ENCODE data around the gene SRA1. TPM values are rescaled to one million over a fixed set of nuclear protein-coding genes. Genes with fewer than 3 reads are reported as not detected.
A peak's percentile ranks its signal among the peaks of the same experiment; 100 is the strongest.

The SRA1 gene
- total and polyA plus RNA-seq, 4 donors, result 12.9 to 41.1 (median 19.8) TPM

- DNase-seq (ENCODE audit: low spot score), result no peak
- Histone ChIP-seq H3K4me1 (ENCODE audit: control insufficient read depth in 4 of 4, insufficient read depth in 4 of 4, low read length in 3 of 4) (peaks cover 0 to 7% (median 5%) of the 10 kb centered on the region in 4 donors), H3K27me3 (ENCODE audit: control insufficient read depth in 4 of 4, insufficient read depth in 4 of 4, low read length in 3 of 4) (no peaks in the 10 kb centered on the region), H3K36me3 (ENCODE audit: control insufficient read depth in 4 of 4, insufficient read depth in 3 of 4, low read depth in 1 of 4, low read length in 3 of 4) (peaks cover 12 to 38% (median 28%) of the 10 kb centered on the region in 4 donors), H3K27ac (ENCODE audit: low read depth in 1 of 2, low read length in 2 of 2) (no peak overlapping the region), H3K9me3 (ENCODE audit: control insufficient read depth in 4 of 4, low read length in 3 of 4) (no peaks in the 10 kb centered on the region), H3K9ac (ENCODE audit: low read depth in 1 of 2, low read length in 2 of 2) (no peak overlapping the region), H3K4me3 (ENCODE audit: low read depth in 1 of 3, low read length in 3 of 3) (no peak overlapping the region)
- TF ChIP-seq HNF4G (IDR thresholded peaks at IDR 0.05) (no peak), RXRA (IDR thresholded peaks at IDR 0.05) (peak in 1 of 2 donors; percentile 47), HNF4A (conservative IDR thresholded peaks at IDR 0.05) (peak; percentile 71 to 72), GABPA (IDR thresholded peaks at IDR 0.05 in 1 of 2, conservative IDR thresholded peaks at IDR 0.05 in 1 of 2) (peak in 1 of 2 donors; percentile 53), FOXA2 (IDR thresholded peaks at IDR 0.05) (no peak), JUND (IDR thresholded peaks at IDR 0.05) (peak in 1 of 2 donors; percentile 21), NR2F2 (IDR thresholded peaks at IDR 0.05) (peak; percentile 23)
- TF ChIP-seq, protein P1, sequence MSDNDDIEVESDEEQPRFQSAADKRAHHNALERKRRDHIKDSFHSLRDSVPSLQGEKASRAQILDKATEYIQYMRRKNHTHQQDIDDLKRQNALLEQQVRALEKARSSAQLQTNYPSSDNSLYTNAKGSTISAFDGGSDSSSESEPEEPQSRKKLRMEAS (IDR thresholded peaks at IDR 0.05), result peak; percentile 33
- WGBS, result 38% methylated on average over 2 of the region's 2 CpGs
These were observed 44.1 kb downstream of the SRA1 start for GRCh38 chr5:140513124-140513523.

DNA sequence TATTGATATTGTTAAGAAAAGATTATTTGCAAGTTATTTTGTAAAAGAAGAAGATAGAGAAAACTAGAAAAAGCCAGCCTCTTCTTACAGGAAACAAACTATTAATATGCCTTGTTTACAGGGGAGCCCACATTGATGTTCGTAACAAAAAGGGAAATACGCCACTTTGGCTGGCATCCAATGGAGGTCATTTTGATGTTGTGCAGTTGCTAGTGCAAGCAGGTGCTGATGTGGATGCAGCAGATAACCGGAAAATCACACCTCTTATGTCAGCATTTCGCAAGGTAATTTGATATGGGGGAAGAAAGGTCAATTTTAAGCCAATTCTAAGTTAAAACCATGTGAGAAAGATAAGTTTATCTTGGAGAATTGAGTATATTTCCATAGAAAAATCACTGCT, 47.4 kb downstream of the SRA1 start:
- no peak for TF ChIP-seq TAF1 (conservative IDR thresholded peaks at IDR 0.05)
- 67% methylated on average over 4 of the region's 4 CpGs for WGBS

DNA sequence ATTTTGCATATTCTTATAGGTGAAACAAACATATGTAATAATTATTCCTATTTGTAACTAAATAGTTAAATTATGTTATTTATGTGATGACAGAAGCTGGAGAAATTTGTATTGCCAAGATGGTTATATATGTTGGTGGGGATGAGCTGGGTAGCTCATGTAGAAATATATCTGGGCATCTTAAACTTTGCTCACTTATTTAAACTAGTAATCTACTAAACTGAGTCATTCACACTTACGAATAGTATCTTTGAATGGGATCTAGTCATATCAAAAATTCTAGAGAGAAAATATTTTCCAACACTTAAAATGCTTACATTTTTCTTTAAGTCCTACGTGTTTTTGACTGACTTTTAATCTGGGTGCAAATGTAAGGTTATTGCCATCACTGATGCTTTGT, 54.4 kb downstream of the SRA1 start:
- no peak overlapping the region for H3K27ac ChIP-seq (ENCODE audit: low read depth in 1 of 2, low read length in 2 of 2)
- no peak for DNase-seq (ENCODE audit: low spot score)
- H3K27me3 ChIP-seq (ENCODE audit: control insufficient read depth in 4 of 4, insufficient read depth in 4 of 4, low read length in 3 of 4), result no peaks in the 10 kb centered on the region
- peaks cover 0 to 11% (median 6%) of the 10 kb centered on the region in 4 donors for H3K4me1 ChIP-seq (ENCODE audit: control insufficient read depth in 4 of 4, insufficient read depth in 4 of 4, low read length in 3 of 4)
- H3K36me3 ChIP-seq (ENCODE audit: control insufficient read depth in 4 of 4, insufficient read depth in 3 of 4, low read depth in 1 of 4, low read length in 3 of 4), result peaks cover 5 to 27% (median 25%) of the 10 kb centered on the region in 4 donors
- H3K9ac ChIP-seq (ENCODE audit: low read depth in 1 of 2, low read length in 2 of 2), result no peak overlapping the region
- no peak overlapping the region for H3K4me3 ChIP-seq (ENCODE audit: low read depth in 1 of 3, low read length in 3 of 3)
- no peaks in the 10 kb centered on the region for H3K9me3 ChIP-seq (ENCODE audit: control insufficient read depth in 4 of 4, low read length in 3 of 4)
- 96% methylated on average over 2 of the region's 2 CpGs for WGBS
- TF ChIP-seq JUND (IDR thresholded peaks at IDR 0.05) (no peak), FOXA2 (IDR thresholded peaks at IDR 0.05) (no peak), EGR1 (IDR thresholded peaks at IDR 0.05; ENCODE audit: low read depth in 2 of 2) (no peak), HNF4A (conservative IDR thresholded peaks at IDR 0.05) (no peak)
- TF ChIP-seq, protein P2, sequence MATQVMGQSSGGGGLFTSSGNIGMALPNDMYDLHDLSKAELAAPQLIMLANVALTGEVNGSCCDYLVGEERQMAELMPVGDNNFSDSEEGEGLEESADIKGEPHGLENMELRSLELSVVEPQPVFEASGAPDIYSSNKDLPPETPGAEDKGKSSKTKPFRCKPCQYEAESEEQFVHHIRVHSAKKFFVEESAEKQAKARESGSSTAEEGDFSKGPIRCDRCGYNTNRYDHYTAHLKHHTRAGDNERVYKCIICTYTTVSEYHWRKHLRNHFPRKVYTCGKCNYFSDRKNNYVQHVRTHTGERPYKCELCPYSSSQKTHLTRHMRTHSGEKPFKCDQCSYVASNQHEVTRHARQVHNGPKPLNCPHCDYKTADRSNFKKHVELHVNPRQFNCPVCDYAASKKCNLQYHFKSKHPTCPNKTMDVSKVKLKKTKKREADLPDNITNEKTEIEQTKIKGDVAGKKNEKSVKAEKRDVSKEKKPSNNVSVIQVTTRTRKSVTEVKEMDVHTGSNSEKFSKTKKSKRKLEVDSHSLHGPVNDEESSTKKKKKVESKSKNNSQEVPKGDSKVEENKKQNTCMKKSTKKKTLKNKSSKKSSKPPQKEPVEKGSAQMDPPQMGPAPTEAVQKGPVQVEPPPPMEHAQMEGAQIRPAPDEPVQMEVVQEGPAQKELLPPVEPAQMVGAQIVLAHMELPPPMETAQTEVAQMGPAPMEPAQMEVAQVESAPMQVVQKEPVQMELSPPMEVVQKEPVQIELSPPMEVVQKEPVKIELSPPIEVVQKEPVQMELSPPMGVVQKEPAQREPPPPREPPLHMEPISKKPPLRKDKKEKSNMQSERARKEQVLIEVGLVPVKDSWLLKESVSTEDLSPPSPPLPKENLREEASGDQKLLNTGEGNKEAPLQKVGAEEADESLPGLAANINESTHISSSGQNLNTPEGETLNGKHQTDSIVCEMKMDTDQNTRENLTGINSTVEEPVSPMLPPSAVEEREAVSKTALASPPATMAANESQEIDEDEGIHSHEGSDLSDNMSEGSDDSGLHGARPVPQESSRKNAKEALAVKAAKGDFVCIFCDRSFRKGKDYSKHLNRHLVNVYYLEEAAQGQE (IDR thresholded peaks at IDR 0.05), result no peak

More for the DNA sequence above, 47.4 kb downstream of the SRA1 start:
- Histone ChIP-seq H3K27ac (ENCODE audit: low read depth in 1 of 2, low read length in 2 of 2) (no peak overlapping the region), H3K36me3 (ENCODE audit: control insufficient read depth in 4 of 4, insufficient read depth in 3 of 4, low read depth in 1 of 4, low read length in 3 of 4) (peaks cover 15 to 63% (median 50%) of the 10 kb centered on the region in 4 donors), H3K9ac (ENCODE audit: low read depth in 1 of 2, low read length in 2 of 2) (no peak overlapping the region), H3K4me3 (ENCODE audit: low read depth in 1 of 3, low read length in 3 of 3) (no peak overlapping the region), H3K4me1 (ENCODE audit: control insufficient read depth in 4 of 4, insufficient read depth in 4 of 4, low read length in 3 of 4) (peaks cover 0 to 7% (median 5%) of the 10 kb centered on the region in 4 donors), H3K9me3 (ENCODE audit: control insufficient read depth in 4 of 4, low read length in 3 of 4) (no peaks in the 10 kb centered on the region), H3K27me3 (ENCODE audit: control insufficient read depth in 4 of 4, insufficient read depth in 4 of 4, low read length in 3 of 4) (no peaks in the 10 kb centered on the region)
- no peak for DNase-seq (ENCODE audit: low spot score)

Small RNA genes lying within 50 kb of the gene (small RNA-seq; reads per million reads assigned to genes)
- 0.07 reads per million for gene RF00279
- gene RF00443, result not detected

Other genes starting within 250 kb of the SRA1 start
- gene HBEGF, start 210.9 kb downstream of the SRA1 start, total RNA-seq, result 1 to 10 TPM in 1 of 2 donors, under 1 TPM in 1; 0.65 to 1.0 TPM
- under 1 TPM; 0.60 to 0.90 TPM for gene HBEGF, start 210.9 kb downstream of the SRA1 start, polyA plus RNA-seq
- gene SLC4A9, start 197.3 kb downstream of the SRA1 start, total RNA-seq, result not detected
- gene SLC4A9, start 197.3 kb downstream of the SRA1 start, polyA plus RNA-seq, result not detected
- 100 to 1,000 TPM in 1 of 2 donors, 10 to 100 TPM in 1; 83.5 to 116 TPM for gene ANKHD1, start 155.6 kb downstream of the SRA1 start, total RNA-seq
- 10 to 100 TPM; 33.2 to 36.7 TPM for gene ANKHD1, start 155.6 kb downstream of the SRA1 start, polyA plus RNA-seq
- 1 to 10 TPM; 1.4 to 1.5 TPM for gene EIF4EBP3, start 9.8 kb downstream of the SRA1 start, total RNA-seq
- gene EIF4EBP3, start 9.8 kb downstream of the SRA1 start, polyA plus RNA-seq, result 10 to 100 TPM; 14.6 to 55.8 TPM
- 10 to 100 TPM in 1 of 2 donors, 1 to 10 TPM in 1; 4.6 to 29.1 TPM for gene APBB3, start 7.1 kb upstream of the SRA1 start, total RNA-seq
- 10 to 100 TPM; 10.1 to 40.5 TPM for gene APBB3, start 7.1 kb upstream of the SRA1 start, polyA plus RNA-seq
- 10 to 100 TPM; 17.5 to 31.5 TPM for gene SLC35A4, start 7.4 kb upstream of the SRA1 start, total RNA-seq
- 10 to 100 TPM; 21.7 to 37.0 TPM for gene SLC35A4, start 7.4 kb upstream of the SRA1 start, polyA plus RNA-seq
- gene CD14, start 75.7 kb upstream of the SRA1 start, total RNA-seq, result 100 to 1,000 TPM in 1 of 2 donors, 10 to 100 TPM in 1; 61.0 to 297 TPM
- gene CD14, start 75.7 kb upstream of the SRA1 start, polyA plus RNA-seq, result 100 to 1,000 TPM; 277 to 343 TPM
- gene TMCO6, start 82.0 kb upstream of the SRA1 start, total RNA-seq, result 10 to 100 TPM; 14.1 to 55.9 TPM
- 10 to 100 TPM; 12.6 to 23.3 TPM for gene TMCO6, start 82.0 kb upstream of the SRA1 start, polyA plus RNA-seq
- 10 to 100 TPM; 23.3 to 44.3 TPM for gene NDUFA2, start 90.2 kb upstream of the SRA1 start, total RNA-seq
- gene NDUFA2, start 90.2 kb upstream of the SRA1 start, polyA plus RNA-seq, result 100 to 1,000 TPM in 1 of 2 donors, 10 to 100 TPM in 1; 91.3 to 160 TPM
- gene IK, start 90.4 kb upstream of the SRA1 start, total RNA-seq, result 10 to 100 TPM; 42.5 to 45.7 TPM
- 10 to 100 TPM; 30.8 to 41.8 TPM for gene IK, start 90.4 kb upstream of the SRA1 start, polyA plus RNA-seq
- gene WDR55, start 107.4 kb upstream of the SRA1 start, total RNA-seq, result 10 to 100 TPM; 12.0 to 18.2 TPM
- gene WDR55, start 107.4 kb upstream of the SRA1 start, polyA plus RNA-seq, result 10 to 100 TPM in 1 of 2 donors, 1 to 10 TPM in 1; 10.0 to 11.4 TPM
- gene DND1, start 116.1 kb upstream of the SRA1 start, total RNA-seq, result under 1 TPM; 0.37 to 0.92 TPM
- under 1 TPM in 1 of 2 donors, not detected in 1; 0.29 TPM for gene DND1, start 116.1 kb upstream of the SRA1 start, polyA plus RNA-seq
- 10 to 100 TPM; 31.2 to 57.1 TPM for gene HARS1, start 133.9 kb upstream of the SRA1 start, total RNA-seq
- 10 to 100 TPM; 33.3 to 41.3 TPM for gene HARS1, start 133.9 kb upstream of the SRA1 start, polyA plus RNA-seq
- gene HARS2, start 134.0 kb upstream of the SRA1 start, total RNA-seq, result 10 to 100 TPM; 10.8 to 16.3 TPM
- gene HARS2, start 134.0 kb upstream of the SRA1 start, polyA plus RNA-seq, result 10 to 100 TPM in 1 of 2 donors, 1 to 10 TPM in 1; 8.6 to 10.7 TPM
- 10 to 100 TPM; 16.4 to 27.5 TPM for gene ZMAT2, start 143.0 kb upstream of the SRA1 start, total RNA-seq
- gene ZMAT2, start 143.0 kb upstream of the SRA1 start, polyA plus RNA-seq, result 10 to 100 TPM; 14.5 to 34.3 TPM
- not detected for gene PCDHA1, start 228.7 kb upstream of the SRA1 start, total RNA-seq
- gene PCDHA1, start 228.7 kb upstream of the SRA1 start, polyA plus RNA-seq, result not detected
- not detected for gene PCDHA2, start 237.4 kb upstream of the SRA1 start, total RNA-seq
- not detected for gene PCDHA2, start 237.4 kb upstream of the SRA1 start, polyA plus RNA-seq
- under 1 TPM in 1 of 2 donors, not detected in 1; 0.05 TPM for gene PCDHA3, start 243.6 kb upstream of the SRA1 start, total RNA-seq
- gene PCDHA3, start 243.6 kb upstream of the SRA1 start, polyA plus RNA-seq, result not detected
- under 1 TPM; 0.08 to 0.09 TPM for gene PCDHA4, start 249.6 kb upstream of the SRA1 start, total RNA-seq
- under 1 TPM; 0.01 to 0.06 TPM for gene PCDHA4, start 249.6 kb upstream of the SRA1 start, polyA plus RNA-seq